ENCODE results near the gene TDG. TPM values are rescaled to one million over a fixed set of nuclear protein-coding genes. Genes with fewer than 3 reads are reported as not detected.

TDG gene
- total and polyA plus RNA-seq, 10 of the 15 experiments (the other 5 are each of a cell fraction or from before 2014, with no cell fraction given) = 29.7 to 68.8 (median 51.2) TPM

GRCh38 chr12:103930034-103930786 lies 35.5 kb upstream of the TDG start, which contains the start of gene HSP90B1 (continued):
- TF ChIP-seq IRF4 (IDR thresholded peaks at IDR 0.05; ENCODE audit: low read depth, low read length) (no peak), TARDBP (IDR thresholded peaks at IDR 0.05; ENCODE audit: borderline replicate concordance) (peak; percentile 57; the same call in 1 of the 2 replicates), E2F4 (IDR thresholded peaks at IDR 0.05; ENCODE audit: low read depth, low read length) (peak; percentile 88), BHLHE40 (IDR thresholded peaks at IDR 0.05; ENCODE audit: borderline replicate concordance in 1 of 2, low read depth in 2 of 2, low read length in 1 of 2) (peak; percentile 51 to 89; a peak in 2 of 4 replicates), SUPT20H (IDR thresholded peaks at IDR 0.05; ENCODE audit: borderline replicate concordance, control insufficient read depth, low read depth, low read length) (no peak), NFYA (IDR thresholded peaks at IDR 0.05; ENCODE audit: borderline replicate concordance, low read depth, low read length) (peak; percentile 49), TCF7 (IDR thresholded peaks at IDR 0.05; ENCODE audit: borderline replicate concordance) (no peak), ZNF217 (IDR thresholded peaks at IDR 0.05) (no peak), ZZZ3 (IDR thresholded peaks at IDR 0.05; ENCODE audit: control insufficient read depth, insufficient read length, low read depth) (no peak), SIN3A (IDR thresholded peaks at IDR 0.05; ENCODE audit: low read depth, low read length) (peak; percentile 91; the same call in 1 of the 2 replicates), RBBP5 (conservative IDR thresholded peaks at IDR 0.05) (no peak), POLR2A (IDR thresholded peaks at IDR 0.05; ENCODE audit: low read depth, low read length) (peak; percentile 98), IKZF1 (conservative IDR thresholded peaks at IDR 0.05) (peak; percentile 80), SPI1 (IDR thresholded peaks at IDR 0.05; ENCODE audit: borderline replicate concordance, insufficient read depth, low read depth, low read length) (no peak), NFYB (IDR thresholded peaks at IDR 0.05; ENCODE audit: insufficient read depth, low read depth, low read length) (peak; percentile 97), BCL11A (IDR thresholded peaks at IDR 0.05; ENCODE audit: low read depth, low read length) (peak; percentile 77), SMARCA5 (IDR thresholded peaks at IDR 0.05) (0 out of 2 replicates have a peak, but pooled peaks have one; percentile 65), ATF2 (IDR thresholded peaks at IDR 0.05; ENCODE audit: low read length) (no peak), SMC3 (IDR thresholded peaks at IDR 0.05; ENCODE audit: borderline replicate concordance, low read length) (no peak), KLF5 (IDR thresholded peaks at IDR 0.05; ENCODE audit: partially characterized antibody) (peak; percentile 46), POLR2AphosphoS5 (IDR thresholded peaks at IDR 0.05; ENCODE audit: low read length) (peak; percentile 98), PML (IDR thresholded peaks at IDR 0.05; ENCODE audit: low read length) (peak; percentile 95), RCOR1 (conservative IDR thresholded peaks at IDR 0.05; ENCODE audit: low read depth, low read length) (no peak), ZBTB11 (CRISPR knock-in tag; IDR thresholded peaks at IDR 0.05) (no peak), MTA2 (IDR thresholded peaks at IDR 0.05; ENCODE audit: low read depth) (peak; percentile 74)

Data from GM12878 (cell line).